Hematopoietic multipotent progenitor cell treated with erythropoietin and hydrocortisone succinate and interleukin-3 and kit ligand, for 6 days (in vitro differentiated cells): ENCODE data around the gene CILP2.
A peak's percentile ranks its signal among the peaks of the same experiment; 100 is the strongest.

ENCODE experiments used
- DNase-seq: peaks from one replicate; pipeline ENCODE4 v3.0.0-alpha.2; 2015

The CILP2 gene

GRCh38 chr19:19531951-19532805 lies 5.9 kb upstream of the CILP2 start:
- DNase-seq, result peak; percentile 86

GRCh38 chr19:19532806-19533701 lies 5.0 kb upstream of the CILP2 start:
- DNase-seq, result no peak

- DNase-seq, result peak; percentile 51
Observed at GRCh38 chr19:19533841-19534240, 4.2 kb upstream of the CILP2 start.

- DNase-seq, result no peak
Observed at GRCh38 chr19:19534556-19535265, 3.4 kb upstream of the CILP2 start.

GRCh38 chr19:19535311-19536191 lies 2.5 kb upstream of the CILP2 start:
- no peak for DNase-seq

GRCh38 chr19:19537075-19538048 lies 703 bp upstream of the CILP2 start:
- no peak for DNase-seq

- no peak for DNase-seq
Observed at GRCh38 chr19:19538785-19539166, 711 bp downstream of the CILP2 start.

- no peak for DNase-seq
Observed at GRCh38 chr19:19539698-19540063, 1.6 kb downstream of the CILP2 start.

GRCh38 chr19:19540064-19540714 lies 2.1 kb downstream of the CILP2 start:
- DNase-seq, result peak; percentile 93

- peak; percentile 78 for DNase-seq
Observed at GRCh38 chr19:19540715-19541515, 2.9 kb downstream of the CILP2 start.

GRCh38 chr19:19541616-19542015 lies 3.6 kb downstream of the CILP2 start:
- no peak for DNase-seq

- peak; percentile 54 for DNase-seq
Observed at GRCh38 chr19:19542507-19542906, 4.4 kb downstream of the CILP2 start.

- DNase-seq, result no peak
Observed at GRCh38 chr19:19543101-19543500, 5.0 kb downstream of the CILP2 start.

- DNase-seq, result no peak
Observed at GRCh38 chr19:19543640-19544039, 5.6 kb downstream of the CILP2 start.

GRCh38 chr19:19544257-19544953 lies 6.3 kb downstream of the CILP2 start:
- no peak for DNase-seq

GRCh38 chr19:19544954-19545591 lies 7.0 kb downstream of the CILP2 start:
- no peak for DNase-seq

GRCh38 chr19:19545707-19546106 lies 7.6 kb downstream of the CILP2 start:
- no peak for DNase-seq

- DNase-seq, result no peak
Observed at GRCh38 chr19:19546751-19547162, 8.7 kb downstream of the CILP2 start.
